Measurements from ENCODE around the gene ARHGAP6.

- TF ChIP-seq, protein P1, sequence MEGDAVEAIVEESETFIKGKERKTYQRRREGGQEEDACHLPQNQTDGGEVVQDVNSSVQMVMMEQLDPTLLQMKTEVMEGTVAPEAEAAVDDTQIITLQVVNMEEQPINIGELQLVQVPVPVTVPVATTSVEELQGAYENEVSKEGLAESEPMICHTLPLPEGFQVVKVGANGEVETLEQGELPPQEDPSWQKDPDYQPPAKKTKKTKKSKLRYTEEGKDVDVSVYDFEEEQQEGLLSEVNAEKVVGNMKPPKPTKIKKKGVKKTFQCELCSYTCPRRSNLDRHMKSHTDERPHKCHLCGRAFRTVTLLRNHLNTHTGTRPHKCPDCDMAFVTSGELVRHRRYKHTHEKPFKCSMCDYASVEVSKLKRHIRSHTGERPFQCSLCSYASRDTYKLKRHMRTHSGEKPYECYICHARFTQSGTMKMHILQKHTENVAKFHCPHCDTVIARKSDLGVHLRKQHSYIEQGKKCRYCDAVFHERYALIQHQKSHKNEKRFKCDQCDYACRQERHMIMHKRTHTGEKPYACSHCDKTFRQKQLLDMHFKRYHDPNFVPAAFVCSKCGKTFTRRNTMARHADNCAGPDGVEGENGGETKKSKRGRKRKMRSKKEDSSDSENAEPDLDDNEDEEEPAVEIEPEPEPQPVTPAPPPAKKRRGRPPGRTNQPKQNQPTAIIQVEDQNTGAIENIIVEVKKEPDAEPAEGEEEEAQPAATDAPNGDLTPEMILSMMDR (conservative IDR thresholded peaks at IDR 0.05 in 1 of 2, IDR thresholded peaks at IDR 0.05 in 1 of 2; ENCODE audit: extremely low read depth in 1 of 2, insufficient read depth in 1 of 2, low read depth in 1 of 2, low read length in 2 of 2), result peak; percentile 29 to 51
- no peak for TF ChIP-seq EZH2 (IDR thresholded peaks at IDR 0.05; ENCODE audit: borderline replicate concordance, low read length)
Measured at GRCh38 chrX:11100281-11101035, 565.3 kb downstream of the ARHGAP6 start.

Data from mammary epithelial cell (primary cell).